Peyer's patch (tissue), 4 donors: ENCODE data around the gene SLC11A1. TPM values are rescaled to one million over a fixed set of nuclear protein-coding genes. Genes with fewer than 3 reads are reported as not detected.

Experiments
- DNase-seq, 3 donors: peaks; one replicate each; pipeline ENCODE4 v3.0.0-alpha.2; 2017 to 2019
- H3K27ac ChIP-seq, 4 donors: fragments of 200-600 bp; sonication (generic); one replicate each; pipeline ENCODE4 v1.5.1; 2016 to 2019
- H3K27me3 ChIP-seq, 2 donors: fragments of 200-600 bp; sonication (generic); one replicate each; pipeline ENCODE4 v1.5.1; 2019
- H3K36me3 ChIP-seq, 3 donors: fragments of 200-600 bp; sonication (generic); one replicate each; pipeline ENCODE4 v1.5.1; 2016 to 2019
- H3K4me1 ChIP-seq, 4 donors: fragments of 200-600 bp; sonication (generic); one replicate each; pipeline ENCODE4 v1.5.1; 2016 to 2019
- H3K4me3 ChIP-seq, 4 donors: fragments of 200-600 bp; sonication (generic); 1 replicate in 3 of 4; 2 replicates in 1 of 4; pipeline ENCODE4 v1.5.1; 2016 to 2019; ENCODE audit warnings: mild to moderate bottlenecking in 1 of 4
- H3K9me3 ChIP-seq, 4 donors: fragments of 200-600 bp; sonication (generic); one replicate each; pipeline ENCODE4 v1.5.1; 2016 to 2019; ENCODE audit warnings: mild to moderate bottlenecking in 1 of 4
- POLR2A ChIP-seq, 2 donors: fragments of 450-650 bp; IDR thresholded peaks; one replicate each; pipeline ENCODE4 v1.5.1; 2017; ENCODE audit warnings: antibody characterized with exemption in 2 of 2, mild to moderate bottlenecking in 2 of 2, moderate library complexity in 2 of 2
- total RNA-seq, 4 donors: library from RNA; depleted of rRNA; stranded (reverse); fragments of >200 nt; gene quantifications; one replicate each; pipeline ENCODE4 v1.1.0, GENCODE V29; 2016
- TF ChIP-seq, protein P1 (sequence below), 6 experiments: fragments of 450-650 bp in 4 of 6; fragments of 200-600 bp in 2 of 6; sonication (generic) in 1 of 6; IDR thresholded peaks; one replicate each; pipeline ENCODE4 v1.5.1; 2017 to 2019; ENCODE audit warnings: antibody characterized with exemption in 6 of 6, mild to moderate bottlenecking in 3 of 6, moderate library complexity in 1 of 6

The SLC11A1 gene
- total RNA-seq, 4 donors from 2014 or later: 2.8 to 21.5 (median 8.6) TPM

DNA sequence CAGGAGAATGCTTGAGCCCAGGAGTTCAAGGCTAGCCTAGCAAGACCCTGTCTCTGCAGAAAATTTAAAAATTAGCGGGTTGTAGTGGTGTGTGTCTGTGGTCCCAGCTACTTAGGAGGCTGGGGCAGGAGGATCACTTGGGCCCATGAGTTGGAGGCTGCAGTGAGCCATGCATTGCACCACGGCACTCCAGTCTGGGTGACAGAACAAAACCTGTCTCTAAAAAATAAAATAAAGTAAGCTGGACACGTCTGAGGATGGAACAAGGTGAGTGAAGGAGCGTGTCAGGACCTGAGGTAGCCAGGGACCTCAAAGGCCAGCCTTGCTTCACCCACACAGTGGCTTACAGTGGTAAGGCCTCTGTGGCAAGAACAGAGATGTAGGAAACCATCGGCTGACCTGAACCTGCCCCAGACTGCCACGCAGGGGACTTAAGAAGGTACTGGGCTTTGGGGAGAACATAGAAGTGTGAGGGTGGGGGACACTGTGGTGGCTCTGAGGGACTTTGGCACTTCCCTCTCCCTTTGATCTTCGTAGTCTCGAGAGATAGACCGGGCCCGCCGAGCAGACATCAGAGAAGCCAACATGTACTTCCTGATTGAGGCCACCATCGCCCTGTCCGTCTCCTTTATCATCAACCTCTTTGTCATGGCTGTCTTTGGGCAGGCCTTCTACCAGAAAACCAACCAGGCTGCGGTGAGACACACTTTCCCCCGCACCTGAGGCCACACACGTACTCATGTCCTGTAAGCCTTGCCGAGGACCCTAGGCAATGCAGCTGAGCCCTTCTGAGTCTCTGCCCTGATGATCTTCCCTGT lies 7.5 kb downstream of the SLC11A1 start:
- H3K27me3 ChIP-seq: no peaks in the 10 kb centered on the region
- H3K27ac ChIP-seq: no peak overlapping the region
- no peaks in the 10 kb centered on the region for H3K9me3 ChIP-seq
- peaks cover 0 to 9% (median 0%) of the 10 kb centered on the region in 4 donors for H3K4me1 ChIP-seq
- H3K36me3 ChIP-seq: no peaks in the 10 kb centered on the region
- TF ChIP-seq POLR2A (IDR thresholded peaks at IDR 0.05): no peak
- TF ChIP-seq, protein P1, sequence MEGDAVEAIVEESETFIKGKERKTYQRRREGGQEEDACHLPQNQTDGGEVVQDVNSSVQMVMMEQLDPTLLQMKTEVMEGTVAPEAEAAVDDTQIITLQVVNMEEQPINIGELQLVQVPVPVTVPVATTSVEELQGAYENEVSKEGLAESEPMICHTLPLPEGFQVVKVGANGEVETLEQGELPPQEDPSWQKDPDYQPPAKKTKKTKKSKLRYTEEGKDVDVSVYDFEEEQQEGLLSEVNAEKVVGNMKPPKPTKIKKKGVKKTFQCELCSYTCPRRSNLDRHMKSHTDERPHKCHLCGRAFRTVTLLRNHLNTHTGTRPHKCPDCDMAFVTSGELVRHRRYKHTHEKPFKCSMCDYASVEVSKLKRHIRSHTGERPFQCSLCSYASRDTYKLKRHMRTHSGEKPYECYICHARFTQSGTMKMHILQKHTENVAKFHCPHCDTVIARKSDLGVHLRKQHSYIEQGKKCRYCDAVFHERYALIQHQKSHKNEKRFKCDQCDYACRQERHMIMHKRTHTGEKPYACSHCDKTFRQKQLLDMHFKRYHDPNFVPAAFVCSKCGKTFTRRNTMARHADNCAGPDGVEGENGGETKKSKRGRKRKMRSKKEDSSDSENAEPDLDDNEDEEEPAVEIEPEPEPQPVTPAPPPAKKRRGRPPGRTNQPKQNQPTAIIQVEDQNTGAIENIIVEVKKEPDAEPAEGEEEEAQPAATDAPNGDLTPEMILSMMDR (IDR thresholded peaks at IDR 0.05): no peak
- DNase-seq: no peak
- no peak overlapping the region for H3K4me3 ChIP-seq

DNA sequence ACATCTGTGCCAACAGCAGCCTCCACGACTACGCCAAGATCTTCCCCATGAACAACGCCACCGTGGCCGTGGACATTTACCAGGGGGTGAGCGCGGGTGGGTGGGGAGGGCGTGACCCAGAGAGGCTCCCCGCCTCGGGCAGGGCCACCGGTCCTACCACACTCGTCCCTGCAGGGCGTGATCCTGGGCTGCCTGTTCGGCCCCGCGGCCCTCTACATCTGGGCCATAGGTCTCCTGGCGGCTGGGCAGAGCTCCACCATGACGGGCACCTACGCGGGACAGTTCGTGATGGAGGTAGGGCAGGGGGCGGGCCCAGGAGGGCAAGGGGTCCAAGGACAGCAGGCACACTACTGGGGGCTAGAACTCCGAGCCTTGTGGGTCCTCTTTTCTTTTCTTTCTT lies 9.1 kb downstream of the SLC11A1 start:
- TF ChIP-seq POLR2A (IDR thresholded peaks at IDR 0.05): no peak
- TF ChIP-seq, protein P1 (IDR thresholded peaks at IDR 0.05): no peak
- Histone ChIP-seq H3K4me1 (peaks cover 0 to 14% (median 4%) of the 10 kb centered on the region in 4 donors), H3K4me3 (no peak overlapping the region), H3K27me3 (no peaks in the 10 kb centered on the region), H3K9me3 (no peaks in the 10 kb centered on the region), H3K27ac (no peak overlapping the region), H3K36me3 (no peaks in the 10 kb centered on the region)
- DNase-seq: no peak

GRCh38 chr2:218392459-218392858 lies 10.4 kb downstream of the SLC11A1 start:
- H3K4me1 ChIP-seq: peaks cover 0 to 18% (median 8%) of the 10 kb centered on the region in 4 donors
- no peak for DNase-seq
- H3K4me3 ChIP-seq: no peak overlapping the region
- TF ChIP-seq, protein P1 (IDR thresholded peaks at IDR 0.05): no peak
- TF ChIP-seq POLR2A (IDR thresholded peaks at IDR 0.05): no peak
- H3K36me3 ChIP-seq: no peaks in the 10 kb centered on the region
- no peaks in the 10 kb centered on the region for H3K9me3 ChIP-seq
- no peak overlapping the region for H3K27ac ChIP-seq
- no peaks in the 10 kb centered on the region for H3K27me3 ChIP-seq

DNA sequence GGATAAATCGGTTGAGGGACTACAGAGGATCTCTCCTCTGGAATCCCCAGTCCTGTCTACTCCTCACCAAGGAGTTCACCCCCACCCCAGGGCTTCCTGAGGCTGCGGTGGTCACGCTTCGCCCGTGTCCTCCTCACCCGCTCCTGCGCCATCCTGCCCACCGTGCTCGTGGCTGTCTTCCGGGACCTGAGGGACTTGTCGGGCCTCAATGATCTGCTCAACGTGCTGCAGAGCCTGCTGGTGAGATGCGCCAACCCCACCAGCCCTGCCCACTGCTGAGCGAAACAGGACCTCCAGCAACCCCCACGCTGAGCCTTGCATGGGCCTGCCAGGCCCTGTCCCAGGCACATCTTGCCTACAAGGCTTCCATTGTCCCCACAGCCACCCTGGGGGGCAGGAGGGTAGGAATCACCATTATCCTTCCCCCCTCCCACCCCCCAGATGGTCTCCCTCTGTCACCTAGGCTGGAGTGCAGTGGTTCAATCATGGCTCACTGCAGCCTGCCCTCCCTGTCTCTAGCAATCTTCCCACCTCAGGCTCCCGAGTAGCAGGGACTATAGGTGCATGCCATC lies 10.9 kb downstream of the SLC11A1 start:
- H3K4me1 ChIP-seq: peaks cover 0 to 19% (median 11%) of the 10 kb centered on the region in 4 donors
- peak in 1 of 3 donors; percentile 46 for DNase-seq
- TF ChIP-seq, protein P1 (IDR thresholded peaks at IDR 0.05): no peak
- no peak for TF ChIP-seq POLR2A (IDR thresholded peaks at IDR 0.05)

DNA sequence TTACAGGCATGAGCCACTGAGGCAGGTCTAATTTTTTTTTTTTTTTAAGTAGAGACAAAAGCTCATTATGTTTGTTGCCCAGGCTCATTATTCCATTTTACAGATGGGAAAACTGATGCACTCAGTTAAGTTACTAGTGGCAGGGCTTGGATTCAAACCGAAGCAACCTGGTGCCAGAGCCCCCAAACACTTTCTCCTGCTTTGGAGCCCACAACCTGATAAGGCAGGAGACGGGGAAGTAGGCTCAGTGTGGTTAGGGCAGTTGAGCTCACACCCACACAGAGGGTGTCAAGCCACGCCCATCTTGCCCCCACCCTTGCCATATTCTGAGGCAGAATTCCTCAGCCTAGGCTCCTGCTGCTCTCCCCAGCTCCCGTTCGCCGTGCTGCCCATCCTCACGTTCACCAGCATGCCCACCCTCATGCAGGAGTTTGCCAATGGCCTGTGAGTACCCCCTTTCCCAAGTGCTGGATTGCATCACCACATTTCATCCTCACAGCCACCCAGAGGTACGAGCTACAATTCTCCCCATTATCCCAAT lies 11.7 kb downstream of the SLC11A1 start:
- no peak overlapping the region for H3K27ac ChIP-seq
- TF ChIP-seq, protein P1 (IDR thresholded peaks at IDR 0.05): no peak
- TF ChIP-seq POLR2A (IDR thresholded peaks at IDR 0.05): no peak
- DNase-seq: no peak

More for the DNA sequence above, 10.9 kb downstream of the SLC11A1 start:
- H3K27ac ChIP-seq: no peak overlapping the region
- H3K9me3 ChIP-seq: no peaks in the 10 kb centered on the region
- no peak overlapping the region for H3K4me3 ChIP-seq
- no peaks in the 10 kb centered on the region for H3K27me3 ChIP-seq
- no peaks in the 10 kb centered on the region for H3K36me3 ChIP-seq

More for the DNA sequence above, 11.7 kb downstream of the SLC11A1 start:
- Histone ChIP-seq H3K27me3 (no peaks in the 10 kb centered on the region), H3K9me3 (no peaks in the 10 kb centered on the region), H3K36me3 (no peaks in the 10 kb centered on the region), H3K4me1 (peaks cover 0 to 19% (median 13%) of the 10 kb centered on the region in 4 donors), H3K4me3 (no peak overlapping the region)
